MV-4-11 (cell line): ENCODE data around the gene FUOM.

ENCODE experiments used
- DNase-seq: peaks from one replicate; lab custom pipeline; 2025; lab: John Stamatoyannopoulos, UW

FUOM gene, protein sequence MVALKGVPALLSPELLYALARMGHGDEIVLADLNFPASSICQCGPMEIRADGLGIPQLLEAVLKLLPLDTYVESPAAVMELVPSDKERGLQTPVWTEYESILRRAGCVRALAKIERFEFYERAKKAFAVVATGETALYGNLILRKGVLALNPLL

DNA sequence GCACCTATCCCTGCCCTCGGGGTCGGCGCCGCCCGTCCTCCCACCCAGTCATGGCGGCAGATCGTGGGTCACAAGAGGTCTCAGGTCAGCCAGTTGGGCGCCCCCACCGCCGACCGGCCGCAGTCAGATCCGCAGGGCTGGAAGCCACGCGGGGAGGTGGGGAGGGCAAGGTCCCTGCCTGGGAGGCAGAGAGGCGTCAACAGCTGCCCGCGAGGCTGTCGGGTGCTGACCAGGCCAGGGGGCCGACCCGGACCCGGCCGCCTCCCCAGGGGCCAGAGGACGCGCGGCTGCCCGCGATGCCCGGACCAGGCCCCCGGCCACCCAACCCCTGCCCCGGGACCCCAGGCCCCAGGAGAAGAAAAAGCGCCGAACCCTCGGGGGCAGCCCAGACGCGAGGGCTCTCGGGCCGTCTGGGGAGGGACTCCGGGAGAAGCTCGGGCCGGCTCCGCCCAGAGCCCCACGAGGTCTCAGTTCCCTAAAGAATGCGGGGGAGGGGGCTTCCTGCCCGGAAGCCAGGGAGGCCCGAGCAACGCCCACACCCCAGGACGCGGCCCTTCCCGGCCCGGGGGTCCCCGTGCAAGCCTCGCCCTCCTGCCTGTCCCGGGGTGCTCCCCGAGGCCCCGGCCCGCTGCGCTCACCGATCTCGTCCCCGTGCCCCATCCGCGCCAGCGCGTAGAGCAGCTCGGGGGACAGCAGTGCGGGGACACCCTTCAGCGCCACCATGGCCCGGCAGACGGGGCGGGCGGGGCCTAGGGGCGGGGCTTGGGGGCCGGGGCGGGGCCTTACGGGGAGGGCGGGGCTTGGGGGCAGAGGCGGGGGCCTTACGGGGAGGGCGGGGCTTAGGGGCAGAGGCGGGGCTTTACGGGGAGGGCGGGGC, at the start of gene FUOM:
Gene FUOM, minus strand, starts transcription at position 735 of the 877 bp plus-strand sequence. Its CDS starts 12 bp downstream, at position 723.
- DNase-seq = peak; percentile 65

DNA sequence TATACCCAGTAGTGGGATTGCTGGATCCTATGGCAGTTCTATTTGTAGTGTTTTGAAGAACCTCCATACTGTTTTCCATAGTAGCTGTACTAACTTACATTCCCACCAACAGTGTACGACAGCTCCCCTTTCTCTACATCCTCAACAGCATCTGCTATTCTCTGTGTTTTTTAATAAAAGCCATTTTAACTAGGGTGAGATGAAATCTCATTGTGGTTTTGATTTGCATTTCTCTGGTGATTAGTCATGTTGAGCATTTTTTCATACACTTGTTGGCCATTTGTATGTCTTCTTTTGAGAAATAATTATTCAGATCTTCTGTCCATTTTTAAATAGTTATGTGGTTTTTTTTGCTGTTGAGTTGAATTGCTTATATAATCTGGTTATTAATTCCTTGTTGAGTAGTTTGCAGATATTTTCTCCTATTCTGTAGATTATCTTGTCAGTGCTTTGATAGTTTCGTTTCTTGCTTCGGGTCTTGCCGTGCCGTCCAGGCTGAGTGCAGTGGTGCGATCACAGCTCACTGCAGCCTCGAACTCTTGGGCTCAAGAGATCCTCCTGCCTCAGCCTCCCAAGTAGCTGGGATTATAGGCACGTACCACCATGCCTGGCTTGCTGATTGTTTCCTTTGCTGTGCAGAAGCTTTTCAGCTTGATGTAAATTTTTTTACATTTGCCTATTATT, 48.2 kb upstream of the FUOM start:
- no peak for DNase-seq

DNA sequence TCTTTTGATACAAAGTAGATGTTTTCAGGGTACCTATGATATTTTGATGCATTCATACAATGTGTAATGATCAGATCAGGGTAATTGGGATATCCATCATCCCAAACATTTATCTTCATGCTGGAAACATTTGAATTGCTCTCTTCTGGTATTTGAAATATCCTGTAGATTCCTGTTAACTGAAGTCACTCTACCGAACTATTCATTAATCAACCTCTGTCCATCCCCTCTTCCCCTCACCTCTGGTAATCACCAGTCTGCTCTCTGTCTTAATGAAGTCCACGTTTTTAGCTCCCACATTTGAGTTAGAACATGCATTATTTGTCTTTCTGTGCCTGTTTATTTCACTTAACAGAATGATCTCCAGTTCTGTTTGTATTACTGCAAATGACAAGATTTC, 47.5 kb upstream of the FUOM start:
- DNase-seq = no peak

DNA sequence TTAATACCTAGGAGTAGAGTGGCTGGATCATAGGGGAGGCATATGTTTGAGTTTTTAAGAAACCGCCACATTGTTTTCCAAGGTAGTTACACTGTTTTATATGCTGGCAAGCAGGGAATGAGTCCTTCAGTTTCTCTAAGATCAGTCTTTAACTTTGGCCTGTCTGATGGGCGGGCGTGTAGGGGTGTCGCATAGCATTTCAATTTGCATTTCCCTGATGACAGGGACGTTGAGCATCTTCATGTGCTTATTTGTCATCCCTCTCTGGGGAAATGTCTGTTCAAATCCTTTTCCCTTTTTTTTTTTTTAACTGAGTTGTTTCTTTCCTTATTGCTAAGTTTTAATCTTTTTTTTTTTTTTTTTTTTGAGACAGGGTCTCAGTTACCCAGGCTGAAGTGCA, 46.0 kb upstream of the FUOM start:
- no peak for DNase-seq

DNA sequence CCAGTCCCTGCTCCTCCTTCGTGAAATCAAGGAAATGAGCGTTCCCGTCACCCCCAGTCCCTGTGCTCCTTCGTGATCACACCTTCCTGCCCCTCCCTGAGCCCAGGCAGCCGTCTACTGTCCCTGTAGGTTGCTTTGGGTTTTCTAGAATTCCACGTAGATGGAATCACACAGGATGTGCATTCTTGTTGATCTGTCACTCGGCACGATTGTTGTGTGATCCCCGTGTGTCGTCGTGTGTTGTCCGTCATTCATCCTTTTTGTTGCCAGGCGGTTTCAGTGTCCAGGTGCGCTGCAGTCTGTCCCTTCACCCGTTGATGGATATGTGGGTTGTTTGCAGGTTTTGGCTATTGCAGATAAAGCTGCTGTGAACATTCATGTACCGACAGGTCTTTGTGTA, 45.5 kb upstream of the FUOM start:
- no peak for DNase-seq

DNA sequence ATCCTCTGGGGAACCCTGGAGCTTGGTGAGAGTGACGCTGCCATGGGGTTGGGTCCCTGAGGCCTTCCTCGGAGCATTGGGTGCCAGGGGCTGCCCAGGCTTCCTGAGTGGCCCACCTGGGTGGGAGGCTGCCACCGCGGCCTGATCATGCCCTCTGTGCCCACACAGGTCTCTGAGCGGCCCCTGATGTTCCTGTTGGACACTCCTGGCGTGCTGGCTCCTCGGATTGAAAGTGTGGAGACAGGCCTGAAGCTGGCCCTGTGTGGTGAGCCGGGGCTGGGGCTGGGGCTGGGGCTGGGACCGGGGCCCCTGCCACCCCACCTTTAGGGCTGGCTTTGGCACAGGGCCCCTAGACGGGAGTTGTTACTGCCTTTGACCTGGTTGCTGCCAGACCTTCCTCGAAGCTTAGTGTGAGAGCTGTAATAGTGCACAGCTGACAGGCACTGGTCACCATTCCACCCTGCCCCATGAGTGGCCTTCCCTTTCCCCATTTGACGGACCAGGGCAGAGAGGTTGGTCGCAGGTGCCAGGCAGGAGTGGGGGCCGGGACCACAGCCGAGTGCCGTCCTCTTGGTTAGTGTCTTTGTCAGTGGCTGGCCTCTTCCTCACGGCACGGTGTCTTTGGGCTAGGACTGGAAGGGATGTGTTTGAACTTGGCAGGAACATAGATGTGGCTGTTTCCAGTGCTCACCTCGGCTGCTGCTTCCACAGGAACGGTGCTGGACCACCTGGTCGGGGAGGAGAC, 44.3 kb upstream of the FUOM start:
- DNase-seq = no peak

DNA sequence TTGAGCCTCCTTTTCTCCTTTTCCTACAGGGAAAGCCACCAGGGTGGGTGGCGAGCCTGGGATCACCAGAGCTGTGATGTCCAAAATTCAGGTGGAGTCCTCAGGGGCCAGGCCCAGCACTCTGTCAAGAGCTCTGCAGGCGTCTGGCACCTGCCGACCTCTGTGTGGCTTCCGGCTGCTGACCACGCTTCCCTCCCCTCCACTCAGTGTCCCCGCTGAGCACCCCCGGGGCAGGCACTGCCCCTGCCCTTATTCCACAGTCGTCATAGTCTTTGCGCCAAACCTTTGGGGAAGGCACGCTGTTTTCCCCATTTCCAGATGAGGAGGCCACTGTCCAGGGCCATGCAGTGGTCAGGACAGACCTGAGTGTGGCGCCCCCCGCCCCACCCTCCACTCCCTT, 43.7 kb upstream of the FUOM start:
- DNase-seq = no peak

DNA sequence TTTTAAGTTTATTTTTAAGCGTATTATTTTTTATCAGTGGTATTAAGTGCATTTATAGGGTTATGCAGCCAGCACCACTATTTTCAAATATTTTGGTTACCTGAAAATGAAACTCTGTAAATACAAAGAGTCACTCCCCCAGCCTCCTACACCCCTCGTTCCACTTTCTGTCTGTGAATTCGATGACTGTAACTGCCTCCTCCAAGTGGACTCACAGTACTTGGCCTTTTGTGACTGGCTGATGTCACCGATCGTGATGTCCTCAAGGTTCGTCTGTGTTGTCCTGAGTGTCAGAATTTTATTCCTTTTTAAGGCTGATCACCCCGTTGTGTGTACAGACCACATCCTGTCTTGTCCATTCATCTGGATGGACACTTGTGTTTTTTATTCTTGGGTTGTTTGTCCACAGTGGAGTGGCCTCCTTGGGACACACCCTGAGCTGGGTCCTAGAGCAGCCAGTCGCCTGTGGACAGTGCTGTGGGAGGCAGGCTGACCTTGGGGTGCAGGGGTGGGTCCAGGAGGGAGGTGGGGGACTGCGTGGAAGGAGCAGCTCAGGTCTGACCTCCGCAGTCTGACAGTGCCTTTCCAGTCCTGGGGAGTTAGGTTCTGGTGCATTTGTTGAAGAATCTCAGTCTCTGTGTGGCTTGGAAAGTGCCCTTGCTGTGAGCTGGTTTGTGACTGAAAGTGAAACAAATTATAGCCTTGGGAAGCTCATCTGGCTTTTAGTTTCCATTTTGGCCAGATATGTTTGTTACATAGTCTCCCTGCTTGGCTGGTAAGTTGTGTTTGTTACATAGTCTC, 43.0 kb upstream of the FUOM start:
- no peak for DNase-seq

DNA sequence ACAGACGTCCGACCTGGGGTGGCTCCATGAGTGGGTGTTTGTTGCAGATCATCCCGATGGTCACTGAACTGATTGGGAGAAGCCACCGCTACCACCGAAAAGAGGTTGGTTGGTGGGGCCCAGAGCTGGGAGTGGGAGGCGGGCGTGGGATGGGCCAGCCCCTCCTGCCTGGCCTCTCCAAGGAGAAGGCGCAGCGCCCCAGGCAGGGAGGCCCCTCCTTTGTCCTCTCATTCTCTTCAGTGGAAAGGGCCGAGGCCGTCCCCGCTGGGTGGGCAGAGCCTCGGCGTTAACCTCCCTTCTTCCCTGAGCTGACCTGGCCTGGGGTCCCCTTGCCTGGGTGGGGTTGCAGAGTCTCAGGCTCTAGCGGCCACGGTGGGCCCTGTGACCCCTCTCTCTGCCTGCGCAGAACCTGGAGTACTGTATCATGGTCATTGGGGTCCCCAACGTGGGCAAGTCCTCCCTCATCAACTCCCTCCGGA, 41.3 kb upstream of the FUOM start:
- no peak for DNase-seq

DNA sequence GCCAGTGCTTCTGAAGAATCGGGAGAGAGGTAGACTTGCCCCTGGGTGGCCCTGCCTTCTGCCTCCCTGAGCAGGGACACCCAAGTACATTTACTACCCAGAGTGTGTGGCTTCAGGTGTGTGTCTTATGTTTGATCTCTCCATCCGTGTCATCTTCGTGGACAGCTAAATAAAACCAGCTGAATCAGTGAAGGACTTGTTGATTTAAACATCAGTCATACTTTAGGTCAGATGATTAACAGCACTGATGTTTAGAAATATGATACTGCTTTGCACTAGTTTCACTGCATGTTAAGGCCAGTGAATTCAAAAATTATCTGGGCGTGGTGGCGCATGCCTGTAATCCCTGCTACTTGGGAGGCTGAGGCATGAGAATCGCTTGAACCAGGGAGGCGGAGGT, 40.1 kb upstream of the FUOM start:
- DNase-seq = no peak

DNA sequence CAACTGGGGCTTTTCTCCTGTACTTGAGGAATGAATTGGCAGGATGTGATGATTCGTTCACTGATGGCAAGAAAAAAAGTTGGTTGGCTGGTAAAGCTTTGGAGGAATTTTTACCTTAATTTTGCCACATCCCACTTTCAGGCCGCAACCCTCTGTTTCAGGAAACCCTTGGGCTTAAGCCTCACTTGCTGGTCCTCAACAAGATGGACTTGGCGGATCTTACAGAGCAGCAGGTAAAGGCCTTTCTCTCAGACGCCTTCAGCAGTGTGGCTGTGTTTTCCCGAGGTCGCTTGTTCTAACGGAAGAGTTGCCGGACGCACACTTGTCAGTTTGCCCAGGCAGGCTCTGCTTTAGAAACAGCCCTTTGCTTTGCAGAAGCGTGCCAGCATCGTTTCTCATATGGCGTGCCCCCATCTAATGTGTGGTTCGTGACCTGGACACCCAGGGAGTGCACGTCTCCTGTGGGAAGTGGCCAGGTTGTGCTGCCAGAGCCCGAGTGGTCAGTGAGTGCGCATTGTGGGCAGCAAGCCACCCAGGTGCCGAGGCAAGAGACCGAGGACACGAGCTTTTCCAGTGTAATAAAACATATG, 38.3 kb upstream of the FUOM start:
- DNase-seq = no peak

DNA sequence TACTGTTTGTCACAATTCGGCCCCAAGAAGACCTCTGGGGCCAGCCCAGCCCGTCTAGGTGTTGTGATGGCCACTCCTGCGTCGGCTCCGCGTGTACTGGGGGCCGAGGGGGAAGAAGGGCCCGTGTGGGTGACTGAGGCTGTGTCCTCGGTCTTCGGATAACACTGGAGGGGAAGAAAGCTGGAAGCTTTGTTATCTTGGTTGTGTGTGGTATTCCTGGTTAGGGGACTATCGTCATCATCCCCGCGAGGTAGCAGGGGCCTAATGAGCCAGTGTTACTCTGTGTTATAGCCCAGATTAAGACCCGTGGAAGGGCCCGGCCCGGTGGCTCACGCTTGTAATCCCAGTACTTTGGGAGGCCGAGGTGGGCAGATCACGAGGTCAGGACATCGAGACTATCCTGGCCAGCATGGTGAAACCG, 37.0 kb upstream of the FUOM start:
- DNase-seq = no peak

DNA sequence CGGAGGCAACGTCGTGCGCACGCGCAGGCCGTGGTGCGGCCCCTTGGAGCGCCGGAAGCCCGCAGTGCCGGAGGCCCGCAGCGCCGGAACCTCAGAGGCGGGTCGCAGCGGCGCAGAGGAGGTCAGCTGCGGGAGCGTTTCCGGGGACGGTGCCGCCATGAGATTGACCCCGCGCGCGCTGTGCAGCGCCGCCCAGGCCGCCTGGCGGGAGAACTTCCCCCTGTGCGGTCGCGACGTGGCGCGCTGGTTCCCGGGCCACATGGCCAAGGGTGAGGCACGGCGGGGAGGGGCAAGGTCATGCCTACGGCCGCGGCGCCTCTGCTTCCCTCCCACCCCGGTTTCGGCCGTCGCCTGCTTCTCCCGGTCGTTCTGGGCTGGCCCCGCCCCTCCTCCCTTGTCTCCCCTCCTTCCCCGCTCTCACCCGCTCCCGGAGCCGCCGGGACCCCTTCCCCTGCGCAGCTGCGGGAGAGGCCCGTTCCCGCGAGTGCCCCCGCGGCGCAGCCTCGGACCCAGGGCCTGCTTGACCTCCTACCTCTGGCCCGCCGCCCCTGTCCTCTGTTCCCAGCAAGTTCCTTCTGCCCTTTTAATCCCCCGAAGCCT, 36.3 kb upstream of the FUOM start, which contains the start of gene MTG1:
Gene MTG1, plus strand, starts transcription at position 94 of the 600 bp plus-strand sequence. Its CDS starts 64 bp downstream, at position 158.
- DNase-seq = peak; percentile 93

DNA sequence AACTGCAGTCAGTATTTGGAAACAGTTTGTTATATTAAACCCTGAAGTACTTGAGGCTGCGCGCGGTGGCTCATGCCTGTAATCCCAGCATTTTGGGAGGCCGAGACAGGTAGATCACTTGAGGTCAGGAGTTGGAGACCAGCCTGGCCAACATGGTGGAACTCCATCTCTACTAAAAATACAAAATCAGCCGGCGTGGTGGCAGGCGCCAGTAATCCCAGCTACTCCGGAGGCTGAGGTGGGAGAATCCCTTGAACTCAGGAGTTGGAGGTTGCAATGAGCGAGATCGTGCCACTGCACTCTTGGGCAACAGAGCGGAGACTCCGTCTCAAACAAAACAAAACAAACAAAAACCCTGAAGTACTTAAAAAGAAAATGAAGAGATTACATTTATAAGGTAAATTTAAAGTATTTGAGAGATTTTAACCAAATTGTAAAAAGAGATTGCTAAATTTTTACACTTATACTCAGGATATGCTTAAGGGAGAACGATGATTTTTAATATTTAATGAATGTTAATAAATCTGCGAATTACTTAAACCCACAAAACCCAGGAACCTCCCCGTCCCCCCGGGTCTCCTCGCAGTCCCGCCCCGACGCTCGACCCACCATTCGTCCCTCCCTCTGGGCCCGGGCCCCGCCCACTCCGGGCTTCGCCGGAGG, 35.7 kb upstream of the FUOM start:
- DNase-seq = no peak

DNA sequence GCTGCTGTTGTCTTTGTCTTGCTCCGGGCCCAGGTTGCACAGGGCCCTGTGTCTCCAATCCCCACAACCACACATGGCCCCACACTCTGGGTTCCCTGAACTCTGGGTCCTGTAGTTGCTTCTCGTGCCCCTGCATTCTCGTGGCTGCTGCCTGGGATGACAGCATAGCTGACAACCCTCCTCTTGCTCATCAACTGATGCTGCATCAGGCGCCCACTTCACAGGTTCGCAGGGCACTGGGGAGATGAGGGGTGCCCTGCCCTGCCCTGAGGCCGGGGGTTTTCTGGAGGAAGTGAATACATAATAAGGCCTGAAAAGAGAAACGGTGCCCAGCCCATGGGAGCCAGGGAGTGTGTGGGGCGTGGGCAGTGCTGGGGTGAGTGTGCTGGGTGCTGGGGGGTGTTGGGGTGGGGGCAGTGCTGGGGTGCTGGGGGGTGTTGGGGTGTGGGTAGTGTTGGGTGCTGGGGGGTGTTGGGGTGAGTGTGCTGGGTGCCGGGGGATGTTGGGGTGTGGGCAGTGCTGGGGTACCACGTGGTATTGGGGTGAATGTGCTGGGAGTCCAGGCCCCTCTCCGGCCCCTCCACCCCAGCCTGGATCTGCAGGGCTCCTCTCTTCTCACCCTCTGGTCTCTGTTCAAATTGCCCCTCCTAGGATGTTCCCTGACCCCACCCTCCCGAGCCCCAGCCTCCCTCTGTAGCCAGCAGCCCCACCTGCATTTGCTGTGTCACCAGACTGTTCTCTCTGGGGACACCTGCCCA, 34.1 kb upstream of the FUOM start:
- DNase-seq = no peak

DNA sequence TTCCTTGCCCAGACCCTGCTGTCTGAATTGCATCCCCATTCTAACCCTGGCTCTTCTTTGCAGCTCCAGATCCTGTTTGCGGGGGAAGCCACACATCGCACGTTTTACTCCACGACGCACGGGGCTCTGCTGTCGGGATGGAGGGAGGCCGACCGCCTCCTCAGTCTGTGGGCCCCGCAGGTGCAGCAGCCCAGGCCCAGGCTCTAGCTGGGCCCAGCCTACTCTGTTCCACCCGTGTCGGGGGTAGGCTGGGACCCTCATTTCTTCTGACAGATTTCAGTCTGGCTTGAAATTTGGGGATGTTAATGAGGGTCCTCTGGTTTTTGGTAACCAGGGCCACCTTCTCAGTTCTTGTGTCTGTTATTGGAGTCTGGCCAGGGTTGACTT, 33.4 kb upstream of the FUOM start:
- DNase-seq = no peak

DNA sequence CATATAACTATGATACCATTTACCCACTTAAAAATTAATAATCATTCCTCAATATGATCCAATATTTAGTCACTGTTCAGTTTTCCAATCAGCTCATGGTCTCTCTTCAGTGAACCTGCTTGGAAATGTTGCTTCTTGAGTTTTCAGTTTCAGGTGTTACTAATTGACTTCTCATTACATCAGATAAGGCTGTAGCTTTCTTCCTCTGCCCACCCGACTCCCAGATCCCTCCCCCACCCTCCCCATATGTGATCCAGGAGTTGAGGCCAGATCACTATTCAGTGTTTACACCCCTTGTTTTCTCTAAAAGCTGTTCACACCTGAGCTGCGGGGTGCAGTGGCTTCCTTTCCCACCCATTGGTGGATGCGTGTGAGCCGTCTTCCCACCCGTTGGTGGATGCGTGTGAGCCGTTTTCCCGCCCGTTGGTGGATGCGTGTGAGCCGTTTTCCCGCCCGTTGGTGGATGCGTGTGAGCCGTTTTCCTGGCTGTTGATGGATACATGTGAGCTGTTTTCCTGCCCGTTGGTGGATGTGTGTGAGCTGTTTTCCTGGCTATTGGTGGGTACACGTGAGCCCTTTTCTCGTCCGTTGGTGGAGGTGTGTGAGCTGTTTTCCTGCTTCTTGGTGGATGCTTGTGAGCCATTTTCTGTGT, 32.9 kb upstream of the FUOM start:
- no peak for DNase-seq

DNA sequence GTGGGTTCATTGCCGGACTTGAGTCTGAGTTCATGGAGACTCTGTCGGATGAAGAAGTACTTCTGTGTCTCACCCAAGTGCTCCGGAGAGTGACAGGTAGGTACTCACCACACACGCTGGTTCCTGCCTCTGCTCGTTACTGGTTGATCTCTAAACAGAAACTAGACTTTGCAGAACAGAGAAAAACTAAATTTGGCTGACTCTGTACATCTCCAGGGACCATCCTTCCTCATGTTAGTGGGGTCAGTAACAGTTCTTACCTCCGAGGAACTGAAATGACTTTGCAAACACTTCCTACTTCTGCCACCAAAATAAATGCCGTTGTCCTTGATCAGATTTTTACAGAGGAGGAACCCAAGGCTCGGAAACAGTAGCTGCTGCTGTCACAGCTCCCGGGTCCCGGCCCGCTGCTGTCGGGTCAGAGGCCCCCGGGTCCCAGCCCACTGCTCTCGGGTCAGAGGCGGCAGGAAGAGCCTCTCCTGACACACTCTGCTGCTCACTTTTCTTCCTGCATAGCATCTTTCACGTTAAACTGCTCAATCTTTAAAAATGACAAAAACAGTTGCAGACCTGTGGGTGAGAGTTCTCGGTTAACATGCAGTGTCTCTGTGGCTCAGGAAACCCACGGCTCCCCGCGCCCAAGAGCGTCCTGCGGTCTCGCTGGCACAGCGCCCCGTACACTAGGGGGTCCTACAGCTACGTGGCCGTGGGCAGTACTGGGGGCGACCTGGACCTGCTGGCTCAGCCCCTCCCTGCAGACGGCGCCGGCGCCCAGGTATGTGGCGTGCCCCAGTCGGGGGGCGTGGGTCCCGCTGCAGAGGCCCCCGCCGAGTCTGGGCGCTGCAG, 31.4 kb upstream of the FUOM start:
- peak; percentile 88 for DNase-seq
